Esophagus muscularis mucosa (tissue), 3 donors: ENCODE measurements around the gene ACAD11.

Experiments used
- POLR2A ChIP-seq: fragments of 450-650 bp; IDR thresholded peaks from one replicate; pipeline ENCODE4 v1.6.1; 2017; ENCODE audit warnings: antibody characterized with exemption, moderate library complexity, mild to moderate bottlenecking, low read depth
- TF ChIP-seq, protein P1 (sequence below), 3 experiments: fragments of 200-600 bp in 2 of 3; fragments of 450-650 bp in 1 of 3; sonication (generic) in 2 of 3; IDR thresholded peaks; one replicate each; pipeline ENCODE4 v1.5.1; 2017 to 2019; ENCODE audit warnings: antibody characterized with exemption in 3 of 3, mild to moderate bottlenecking in 2 of 3, moderate library complexity in 1 of 3

- TF ChIP-seq, protein P1, sequence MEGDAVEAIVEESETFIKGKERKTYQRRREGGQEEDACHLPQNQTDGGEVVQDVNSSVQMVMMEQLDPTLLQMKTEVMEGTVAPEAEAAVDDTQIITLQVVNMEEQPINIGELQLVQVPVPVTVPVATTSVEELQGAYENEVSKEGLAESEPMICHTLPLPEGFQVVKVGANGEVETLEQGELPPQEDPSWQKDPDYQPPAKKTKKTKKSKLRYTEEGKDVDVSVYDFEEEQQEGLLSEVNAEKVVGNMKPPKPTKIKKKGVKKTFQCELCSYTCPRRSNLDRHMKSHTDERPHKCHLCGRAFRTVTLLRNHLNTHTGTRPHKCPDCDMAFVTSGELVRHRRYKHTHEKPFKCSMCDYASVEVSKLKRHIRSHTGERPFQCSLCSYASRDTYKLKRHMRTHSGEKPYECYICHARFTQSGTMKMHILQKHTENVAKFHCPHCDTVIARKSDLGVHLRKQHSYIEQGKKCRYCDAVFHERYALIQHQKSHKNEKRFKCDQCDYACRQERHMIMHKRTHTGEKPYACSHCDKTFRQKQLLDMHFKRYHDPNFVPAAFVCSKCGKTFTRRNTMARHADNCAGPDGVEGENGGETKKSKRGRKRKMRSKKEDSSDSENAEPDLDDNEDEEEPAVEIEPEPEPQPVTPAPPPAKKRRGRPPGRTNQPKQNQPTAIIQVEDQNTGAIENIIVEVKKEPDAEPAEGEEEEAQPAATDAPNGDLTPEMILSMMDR (IDR thresholded peaks at IDR 0.05) = no peak
- no peak for TF ChIP-seq POLR2A
Measured at GRCh38 chr3:132665230-132665745, 5.7 kb upstream of the ACAD11 start.
